Kidney glomerular epithelial cell (primary cell): ENCODE measurements around the gene RARB.

ENCODE experiments used
- DNase-seq: peaks from one replicate; lab custom pipeline; 2025; lab: John Stamatoyannopoulos, UW

Gene RARB

GRCh38 chr3:25472731-25473130, 44.7 kb downstream of the RARB start:
- DNase-seq = no peak

- DNase-seq = no peak
Observed at GRCh38 chr3:25473246-25473645, 45.2 kb downstream of the RARB start.

GRCh38 chr3:25474052-25474451, 46.0 kb downstream of the RARB start:
- DNase-seq = no peak

- no peak for DNase-seq
Observed at GRCh38 chr3:25476639-25477038, 48.6 kb downstream of the RARB start.

- no peak for DNase-seq
Observed at GRCh38 chr3:25478211-25478757, 50.2 kb downstream of the RARB start.

- DNase-seq = no peak
Observed at GRCh38 chr3:25478964-25479726, 51.1 kb downstream of the RARB start.

- DNase-seq = no peak
Observed at GRCh38 chr3:25479727-25480010, 51.6 kb downstream of the RARB start.

GRCh38 chr3:25480811-25481210, 52.7 kb downstream of the RARB start:
- no peak for DNase-seq

GRCh38 chr3:25481386-25481785, 53.3 kb downstream of the RARB start:
- DNase-seq = no peak

GRCh38 chr3:25483456-25483855, 55.4 kb downstream of the RARB start:
- DNase-seq = peak; percentile 61

- DNase-seq = no peak
Observed at GRCh38 chr3:25485673-25486072, 57.6 kb downstream of the RARB start.

- no peak for DNase-seq
Observed at GRCh38 chr3:25486932-25487331, 58.9 kb downstream of the RARB start.

- DNase-seq = no peak
Observed at GRCh38 chr3:25489858-25490593, 62.0 kb downstream of the RARB start.

- peak; percentile 32 for DNase-seq
Observed at GRCh38 chr3:25493246-25493645, 65.2 kb downstream of the RARB start.

GRCh38 chr3:25493786-25494185, 65.7 kb downstream of the RARB start:
- peak; percentile 32 for DNase-seq

GRCh38 chr3:25495304-25495703, 67.2 kb downstream of the RARB start:
- DNase-seq = no peak

- DNase-seq = no peak
Observed at GRCh38 chr3:25495726-25496253, 67.7 kb downstream of the RARB start.

- DNase-seq = no peak
Observed at GRCh38 chr3:25497096-25497495, 69.0 kb downstream of the RARB start.

- no peak for DNase-seq
Observed at GRCh38 chr3:25500706-25501210, 72.7 kb downstream of the RARB start.

- no peak for DNase-seq
Observed at GRCh38 chr3:25502233-25502632, 74.2 kb downstream of the RARB start.

- no peak for DNase-seq
Observed at GRCh38 chr3:25503898-25504301, 75.8 kb downstream of the RARB start.

- DNase-seq = no peak
Observed at GRCh38 chr3:25505581-25505980, 77.5 kb downstream of the RARB start.

- DNase-seq = no peak
Observed at GRCh38 chr3:25507811-25508210, 79.7 kb downstream of the RARB start.
